NCI-H1092 (cell line): ENCODE measurements around the gene MYRFL.

Experiments used
- DNase-seq: peaks from one replicate; lab custom pipeline; 2025; lab: John Stamatoyannopoulos, UW

Gene MYRFL

DNA sequence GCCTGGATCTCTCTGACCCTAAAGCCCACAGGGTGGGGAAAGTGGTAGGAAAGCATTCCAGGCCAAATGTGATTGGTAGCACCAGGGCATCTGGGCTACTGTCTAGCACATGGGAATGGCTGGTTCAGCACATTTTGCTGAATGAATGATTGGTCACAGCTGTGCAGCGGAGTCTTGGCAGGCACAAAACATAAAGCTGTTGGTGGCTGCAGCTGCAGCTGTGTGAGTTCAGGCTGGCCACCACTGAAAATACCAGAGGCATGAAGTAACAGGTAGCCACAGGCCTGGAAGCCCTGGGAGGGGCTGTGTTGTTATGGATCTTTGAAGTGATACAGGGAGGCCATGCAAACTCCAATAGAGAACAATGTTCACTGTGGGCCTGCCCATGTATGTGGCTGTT, 72.7 kb downstream of the MYRFL start:
- no peak for DNase-seq

GRCh38 chr12:69898236-69898635, 73.2 kb downstream of the MYRFL start:
- no peak for DNase-seq

- peak; percentile 43 for DNase-seq
Measured at GRCh38 chr12:69900720-69901131, 75.7 kb downstream of the MYRFL start.

GRCh38 chr12:69901221-69901905, 76.3 kb downstream of the MYRFL start:
- no peak for DNase-seq

DNA sequence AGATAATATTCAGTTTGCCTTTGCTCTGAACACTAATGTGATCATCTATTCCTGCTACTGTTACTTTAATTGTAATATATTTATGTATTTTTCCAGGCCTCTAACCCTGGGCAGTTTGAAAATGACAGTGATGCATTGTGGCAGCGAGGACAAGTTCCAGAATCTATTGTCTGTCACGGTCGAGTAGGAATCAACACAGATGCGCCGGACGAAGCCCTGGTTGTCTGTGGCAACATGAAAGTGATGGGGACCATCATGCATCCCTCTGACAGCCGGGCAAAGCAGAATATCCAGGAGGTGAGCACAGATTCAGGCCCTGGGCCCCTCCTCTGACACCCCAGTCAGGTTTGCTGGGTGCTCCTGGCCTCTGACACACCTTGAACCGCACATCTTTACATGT, 78.5 kb downstream of the MYRFL start:
- DNase-seq: no peak

GRCh38 chr12:69904777-69905176, 79.8 kb downstream of the MYRFL start:
- DNase-seq: no peak

GRCh38 chr12:69905801-69906200, 80.8 kb downstream of the MYRFL start:
- DNase-seq: no peak

DNA sequence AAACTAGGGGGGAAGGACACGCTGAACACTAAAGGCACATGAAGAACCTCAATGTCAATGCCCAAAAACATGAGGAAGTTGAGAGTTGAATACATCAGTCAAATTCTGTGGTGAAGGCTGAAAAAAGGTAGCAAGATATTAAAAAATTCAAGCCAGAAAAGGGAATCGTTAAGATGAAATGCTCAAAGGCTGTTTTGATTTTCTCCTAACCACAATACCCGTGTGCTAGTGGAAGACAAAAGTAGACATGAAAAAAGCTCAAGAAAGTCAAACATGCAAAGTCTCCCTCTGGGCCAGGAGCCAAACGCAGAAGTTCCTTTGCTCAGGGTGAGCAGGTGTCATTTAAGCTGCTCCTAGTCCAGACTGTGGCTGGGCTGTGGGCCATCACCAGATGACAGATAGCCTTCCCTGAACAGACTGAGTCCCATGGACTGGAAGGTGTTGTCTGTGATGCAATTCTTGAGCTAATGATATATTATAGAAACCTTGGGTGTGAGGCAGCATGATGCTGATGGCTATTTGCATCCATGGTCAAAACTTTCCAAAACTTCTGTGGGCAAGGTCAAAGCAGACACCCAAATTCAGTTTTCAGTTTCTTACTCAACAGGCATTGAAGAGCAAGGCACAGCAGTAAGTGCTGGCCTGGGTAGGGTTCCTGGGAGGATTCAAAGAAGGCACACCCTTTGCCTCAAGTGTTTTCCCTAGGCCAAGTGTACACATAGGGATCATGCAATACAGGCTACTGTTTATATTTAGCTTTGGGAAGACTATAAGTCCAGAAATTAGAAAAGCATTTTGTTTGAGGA, 81.6 kb downstream of the MYRFL start:
- DNase-seq: no peak

DNA sequence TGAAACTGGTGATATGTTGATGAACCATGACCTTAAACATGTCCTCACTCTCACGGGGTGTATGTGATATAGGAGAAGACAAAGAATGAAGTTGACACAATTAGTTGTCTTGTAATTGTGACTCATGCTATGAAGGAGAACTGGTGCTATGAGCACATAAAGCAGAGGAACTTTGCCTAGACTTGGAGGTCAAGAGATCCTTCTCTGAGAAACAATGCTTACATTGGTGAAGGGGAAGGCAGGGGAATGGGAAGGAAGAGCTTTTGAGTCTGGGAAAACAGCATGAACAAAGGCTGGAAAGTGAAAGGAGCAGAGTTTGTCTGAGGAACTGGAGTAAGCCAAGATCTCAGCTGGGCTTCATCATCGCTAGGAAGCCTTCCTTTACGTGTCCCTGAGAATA, 83.2 kb downstream of the MYRFL start:
- no peak for DNase-seq

DNA sequence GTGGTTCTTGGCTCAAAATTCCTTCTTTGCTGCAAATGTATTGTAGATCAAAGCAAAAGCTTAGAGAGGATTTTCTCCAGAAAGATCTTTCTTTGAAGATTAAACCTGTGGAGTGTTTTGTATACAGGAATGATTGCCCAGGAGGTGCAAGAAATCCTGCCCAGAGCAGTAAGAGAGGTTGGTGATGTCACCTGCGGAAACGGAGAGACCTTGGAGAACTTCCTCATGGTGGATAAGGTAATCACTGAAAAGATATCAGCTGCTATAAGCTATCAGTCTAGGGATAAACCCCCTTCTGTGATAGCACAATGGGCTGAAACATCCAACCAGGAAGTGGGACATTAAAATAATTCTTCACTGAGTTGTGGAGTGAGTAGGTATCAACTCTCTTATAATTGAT, 85.7 kb downstream of the MYRFL start:
- no peak for DNase-seq

GRCh38 chr12:69913526-69913925, 88.5 kb downstream of the MYRFL start:
- no peak for DNase-seq

- DNase-seq: no peak
Measured at GRCh38 chr12:69915964-69916363, 90.9 kb downstream of the MYRFL start.

DNA sequence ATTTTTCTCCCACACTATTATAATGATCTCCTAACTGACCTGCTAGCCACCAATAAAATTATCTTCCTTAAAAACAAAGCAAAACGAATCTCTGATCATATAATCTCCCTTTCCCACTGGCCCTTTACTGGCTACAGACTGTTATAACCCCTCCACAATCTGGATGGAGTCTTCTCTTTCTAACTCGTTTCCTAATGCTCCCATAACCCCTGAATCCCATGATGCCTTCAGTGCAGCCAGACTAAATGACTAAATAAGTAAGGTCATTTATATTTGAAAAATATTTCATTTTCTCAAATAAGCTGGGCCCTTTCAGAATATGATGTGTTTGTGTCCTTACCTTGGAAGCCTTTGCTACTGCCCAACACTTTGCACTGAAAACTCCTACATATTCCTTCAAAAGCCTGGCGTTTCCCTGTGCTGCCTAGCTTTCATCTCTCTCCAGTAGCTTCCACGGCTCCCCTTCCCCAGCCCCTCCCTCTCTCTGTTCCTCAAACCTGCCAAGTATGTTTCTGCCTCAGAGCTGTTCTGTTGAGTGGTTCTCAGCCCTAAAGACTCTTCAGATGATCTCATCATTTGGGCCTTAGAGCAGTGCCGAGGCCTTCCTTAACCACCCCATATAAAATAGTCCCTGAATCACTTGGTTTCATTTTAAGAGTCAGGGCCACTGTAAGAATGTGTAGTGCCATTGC, 91.7 kb downstream of the MYRFL start:
- DNase-seq: no peak

GRCh38 chr12:69918287-69918686, 93.3 kb downstream of the MYRFL start:
- DNase-seq: no peak

- DNase-seq: no peak
Measured at GRCh38 chr12:69919495-69919894, 94.5 kb downstream of the MYRFL start.

- no peak for DNase-seq
Measured at GRCh38 chr12:69921831-69922230, 96.8 kb downstream of the MYRFL start.

DNA sequence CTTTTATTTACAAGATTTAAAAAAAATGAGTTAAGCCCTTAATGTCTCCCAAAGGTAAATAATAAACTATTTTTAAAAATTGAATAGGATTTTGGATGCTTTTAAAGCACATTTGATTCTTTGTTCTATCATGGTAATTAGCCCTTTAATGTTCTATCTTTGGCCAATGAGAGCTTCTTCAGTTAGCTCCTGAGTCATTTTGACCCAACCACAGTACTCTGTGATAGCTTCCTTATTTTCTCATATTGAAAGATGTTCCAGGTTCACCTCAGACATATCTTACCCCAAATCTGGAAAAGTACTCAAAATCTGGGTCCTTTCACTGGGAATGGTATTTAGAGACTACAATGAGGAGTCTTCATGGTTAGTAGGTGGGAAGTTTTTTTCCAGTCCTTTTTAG, 98.0 kb downstream of the MYRFL start:
- no peak for DNase-seq

DNA sequence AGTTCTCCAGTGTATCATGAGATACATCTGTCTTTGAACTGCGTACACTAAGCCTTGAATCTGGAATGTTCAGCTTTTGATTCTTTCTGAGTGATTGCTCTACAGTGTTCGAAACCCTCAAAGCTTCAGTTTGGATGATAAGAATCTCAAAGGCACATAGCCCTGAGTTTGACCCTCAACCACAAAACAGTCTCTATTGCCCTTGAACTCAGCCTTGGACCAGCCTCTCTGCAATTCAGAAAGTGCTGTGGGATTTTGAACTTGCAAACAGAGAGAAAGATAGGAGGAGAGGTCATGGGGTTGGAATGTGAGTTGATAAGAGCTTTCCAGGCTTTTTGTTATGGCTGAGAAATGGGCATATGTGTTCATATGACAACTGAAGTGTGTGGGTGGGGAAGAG, 100.3 kb downstream of the MYRFL start:
- no peak for DNase-seq

DNA sequence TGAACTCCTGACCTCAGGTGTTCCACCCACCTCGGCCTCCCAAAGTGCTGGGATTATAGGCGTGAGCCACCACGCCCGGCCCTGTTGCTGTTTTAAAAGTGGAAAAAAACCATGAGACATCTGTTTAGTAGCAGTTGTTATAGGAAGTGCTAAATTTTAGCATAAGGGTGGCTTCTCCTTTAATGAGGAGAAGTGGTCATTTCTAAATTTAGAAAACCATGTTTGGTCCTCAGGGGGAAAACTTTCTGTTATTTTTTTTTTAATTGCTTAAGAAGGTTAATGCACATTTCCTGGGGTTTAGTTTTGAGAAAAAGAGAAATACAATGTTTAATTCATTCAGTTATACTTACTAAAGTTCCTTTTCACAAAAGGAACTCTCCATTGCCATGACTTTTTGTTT, 102.1 kb downstream of the MYRFL start:
- no peak for DNase-seq

- DNase-seq: no peak
Measured at GRCh38 chr12:69929125-69929524, 104.1 kb downstream of the MYRFL start.

GRCh38 chr12:69929531-69929930, 104.5 kb downstream of the MYRFL start:
- DNase-seq: no peak

DNA sequence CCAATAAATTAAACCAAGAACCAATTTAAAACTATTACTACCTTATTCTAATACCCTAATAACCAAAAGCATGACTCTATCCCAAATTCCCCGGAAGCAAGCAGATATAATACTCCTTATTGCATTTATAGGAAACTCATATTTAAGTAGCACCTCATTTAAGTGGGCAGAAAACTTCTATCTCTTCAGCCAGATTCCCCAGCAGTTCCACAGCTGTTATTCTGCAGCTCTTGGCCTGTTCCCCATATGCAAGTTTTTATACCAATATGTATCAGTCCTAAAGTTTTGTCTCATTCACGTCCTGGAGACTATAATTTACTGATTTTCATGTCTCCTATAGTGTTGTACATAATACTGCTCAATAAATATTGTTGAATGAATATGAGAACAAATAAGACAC, 106.5 kb downstream of the MYRFL start:
- no peak for DNase-seq

- no peak for DNase-seq
Measured at GRCh38 chr12:69932154-69932553, 107.1 kb downstream of the MYRFL start.
